GM12878 (cell line): Measurements from ENCODE around the gene LANCL3. TPM values are rescaled to one million over a fixed set of nuclear protein-coding genes. Genes with fewer than 3 reads are reported as not detected.

Source experiments
- ATAC-seq: fragments of 200-7000 bp; cut with Tn5 transposase; 3 replicates; pipeline ENCODE4 v1.9.1; 2020; ENCODE audit warnings: mild to moderate bottlenecking, moderate library complexity
- BruUV-seq: library from RNA; stranded (reverse); fragments of 400-500 nt; replicated peaks from 2 replicates; lab custom pipeline; 2021; lab: Mats Ljungman, UMichigan
- CTCF ChIA-PET: fragments of 300-600 bp; sonication (Branson Sonifier 250); formaldehyde crosslinking; extraction: SDS; loops from one replicate; lab custom pipeline; 2021; ENCODE audit warnings: inconsistent platforms; lab: Yijun Ruan, JAX
- POLR2A ChIA-PET: fragments of 350-600 bp; formaldehyde crosslinking; extraction: SDS; loops from one replicate; lab custom pipeline; 2021; ENCODE audit warnings: inconsistent platforms; lab: Charles Lee
- RAD21 ChIA-PET: fragments of 300-600 bp; sonication (Branson Sonifier 250); formaldehyde crosslinking; loops from one replicate; lab custom pipeline; 2023; ENCODE audit warnings: antibody characterized with exemption; ENCODE audit not compliant: unreplicated experiment; lab: Charles Lee
- SMC1A ChIA-PET: fragments of 300-600 bp; sonication (Branson Sonifier 250); formaldehyde crosslinking; loops from one replicate; lab custom pipeline; 2023; ENCODE audit not compliant: unreplicated experiment, uncharacterized antibody; lab: Charles Lee
- DNase-seq: peaks from one replicate; pipeline ENCODE4 v3.0.0-alpha.2; 2011; ENCODE audit warnings: low read depth, low spot score
- FAIRE-seq: peaks from 3 replicates; lab custom pipeline; 2011; peaks lifted over from hg19 to GRCh38; lab: Jason Lieb, UNC
- H2AFZ ChIP-seq: 2 replicates; pipeline ENCODE4 v1.6.0; 2011; ENCODE audit warnings: low read depth, low read length, control low read depth; ENCODE audit not compliant: control insufficient read depth
- H3K27ac ChIP-seq: 2 replicates; pipeline ENCODE4 v1.5.1; 2011; ENCODE audit warnings: control low read depth; ENCODE audit not compliant: control insufficient read depth, insufficient read depth
- H3K27me3 ChIP-seq, 2 experiments: replicated peaks in 1 of 2; 2 replicates each; pipeline versions ENCODE4 v1.6.0 to v1.6.1; 2011; ENCODE audit warnings: low read length in 1 of 2; ENCODE audit not compliant: control insufficient read depth in 2 of 2, insufficient read depth in 2 of 2
- H3K36me3 ChIP-seq, 2 experiments: 2 replicates each; pipeline ENCODE4 v1.5.1; 2011; ENCODE audit warnings: low read length in 1 of 2; ENCODE audit not compliant: control insufficient read depth in 2 of 2, insufficient read depth in 2 of 2
- H3K4me1 ChIP-seq: 2 replicates; pipeline ENCODE4 v1.6.1; 2011; ENCODE audit warnings: mild to moderate bottlenecking, low read length, moderate library complexity, mixed read lengths; ENCODE audit not compliant: control insufficient read depth, insufficient read depth
- H3K4me2 ChIP-seq: 2 replicates; pipeline ENCODE4 v1.6.0; 2011; ENCODE audit warnings: control low read depth; ENCODE audit not compliant: control insufficient read depth, insufficient read depth
- H3K4me3 ChIP-seq: fragments of 200-600 bp; sonication (generic); 2 replicates; pipeline ENCODE4 v1.5.1; 2016
- H3K79me2 ChIP-seq: 2 replicates; pipeline ENCODE4 v1.6.0; 2011; ENCODE audit warnings: low read length; ENCODE audit not compliant: control insufficient read depth, insufficient read depth
- H3K9ac ChIP-seq: 2 replicates; pipeline ENCODE4 v1.8.0; 2011; ENCODE audit warnings: low read length, control low read depth, mixed read lengths; ENCODE audit not compliant: control insufficient read depth, insufficient read depth
- H3K9me3 ChIP-seq: replicated peaks from 3 replicates; pipeline ENCODE4 v1.5.1; 2011; ENCODE audit warnings: mild to moderate bottlenecking, low read length; ENCODE audit not compliant: control insufficient read depth, insufficient read depth
- H4K20me1 ChIP-seq: 2 replicates; pipeline ENCODE4 v1.6.0; 2011; ENCODE audit not compliant: control insufficient read depth, insufficient read depth
- CBFB ChIP-seq: IDR thresholded peaks from 2 replicates; pipeline ENCODE4 v1.6.1; 2016; ENCODE audit warnings: antibody characterized with exemption, low read depth
- FOXM1 ChIP-seq: IDR thresholded peaks from 2 replicates; pipeline ENCODE4 v1.6.1; 2012; ENCODE audit warnings: low read depth, mild to moderate bottlenecking, inconsistent platforms, low read length, moderate library complexity
- KAT2A ChIP-seq: conservative IDR thresholded peaks from 2 replicates; pipeline ENCODE4 v1.6.1; 2011; ENCODE audit warnings: low read depth, low read length; ENCODE audit not compliant: control insufficient read depth
- MLLT1 ChIP-seq: fragments of 450-650 bp; IDR thresholded peaks from 2 replicates; pipeline ENCODE4 v1.6.1; 2016; ENCODE audit warnings: mild to moderate bottlenecking
- MXI1 ChIP-seq: fragments of 150-350 bp; IDR thresholded peaks from 2 replicates; pipeline ENCODE4 v1.6.1; 2011; ENCODE audit warnings: low read depth, mild to moderate bottlenecking, inconsistent platforms, low read length, improper control_type of control experiment
- MYC ChIP-seq: IDR thresholded peaks from 2 replicates; pipeline ENCODE4 v1.6.1; 2011; ENCODE audit warnings: mild to moderate bottlenecking, low read length, moderate library complexity, inconsistent platforms; ENCODE audit not compliant: insufficient read depth, insufficient replicate concordance, insufficient read length, severe bottlenecking
- PBX3 ChIP-seq: IDR thresholded peaks from 2 replicates; pipeline ENCODE4 v1.6.1; 2011; ENCODE audit warnings: mild to moderate bottlenecking, low read depth, low read length, moderate library complexity; ENCODE audit not compliant: insufficient replicate concordance
- RAD51 ChIP-seq: fragments of 450-650 bp; IDR thresholded peaks from 2 replicates; pipeline ENCODE4 v1.6.1; 2016; ENCODE audit warnings: moderate library complexity, mild to moderate bottlenecking, inconsistent platforms
- SMAD5 ChIP-seq: IDR thresholded peaks from 2 replicates; pipeline ENCODE4 v1.6.1; 2016; ENCODE audit warnings: antibody characterized with exemption, low read depth
- SREBF1 ChIP-seq: IDR thresholded peaks from 2 replicates; pipeline ENCODE4 v1.6.1; 2012; ENCODE audit warnings: mild to moderate bottlenecking, low read length
- SUZ12 ChIP-seq: fragments of 200-600 bp; sonication (generic); IDR thresholded peaks from one replicate; pipeline ENCODE4 v1.6.1; 2018; ENCODE audit warnings: antibody characterized with exemption, mild to moderate bottlenecking; ENCODE audit not compliant: unreplicated experiment
- TBL1XR1 ChIP-seq: IDR thresholded peaks from 2 replicates; pipeline ENCODE4 v1.6.1; 2012; ENCODE audit warnings: low read depth, low read length, improper control_type of control experiment
- ZNF384 ChIP-seq: IDR thresholded peaks from 2 replicates; pipeline ENCODE4 v1.6.1; 2012; ENCODE audit warnings: low read depth, mild to moderate bottlenecking, low read length, improper control_type of control experiment, borderline replicate concordance
- ZNF622 ChIP-seq: fragments of 450-650 bp; IDR thresholded peaks from 2 replicates; pipeline ENCODE4 v1.6.1; 2017; ENCODE audit warnings: mild to moderate bottlenecking, inconsistent platforms
- WGBS: methylation state at CpG from one replicate; pipeline ENCODE4 v1.1.6; 2016; ENCODE audit warnings: low lambda C conversion rate; ENCODE audit not compliant: insufficient replicate concordance, insufficient coverage; ENCODE audit errors: missing lambda C conversion rate; 5-methylcytosine and 5-hydroxymethylcytosine counted together
- in situ Hi-C: fragments of 300-500 bp; cut with MboI; formaldehyde crosslinking; loops from 9 replicates; pipeline ENCODE4 v1.14.3; 2018; ENCODE audit warnings: mixed read lengths
- intact Hi-C: fragments of 100-400 bp; cut with micrococcal nuclease; formaldehyde crosslinking; loops from one replicate; pipeline ENCODE4 v1.14.2; 2022; ENCODE audit not compliant: unreplicated experiment
- polyA plus RNA-seq, 11 experiments: library from polyadenylated mRNA; depleted of rRNA in 4 of 11; unstranded in 6 of 11; stranded (reverse) in 5 of 11; fragments of >200 nt; fragmentation: Nextera tagmentation in 4 of 11; fragmentation: Illumina TruSeq in 1 of 11; extraction: Ambion mirVana in 4 of 11; extraction: Trizol in 1 of 11; gene quantifications; 1 replicate in 1 of 11; 2 replicates in 10 of 11; pipeline versions ENCODE4 v1.2.1 to v1.2.3, GENCODE V29; 2011 to 2016; ENCODE audit warnings: inconsistent platforms in 2 of 11, missing spikeins in 2 of 11, low read depth in 1 of 11
- total RNA-seq, 4 experiments: library from RNA; depleted of rRNA in 3 of 4; stranded (reverse); fragments of >200 nt in 3 of 4; fragmentation: Illumina TruSeq in 1 of 4; extraction: Trizol in 1 of 4; gene quantifications; 2 replicates each; pipeline versions ENCODE4 v1.2.1 to v1.2.3, GENCODE V29; 2013 to 2021

LANCL3 gene
- total and polyA plus RNA-seq, 10 of the 15 experiments (the other 5 are each of a cell fraction or from before 2014, with no cell fraction given) = not detected

GRCh38 chrX:37627602-37628001 is 56.1 kb downstream of the LANCL3 start:
- ChIA-PET POLR2A (no interaction called here), RAD21 (no interaction called here), CTCF (no interaction called here), SMC1A (no interaction called here)
- no peaks in the 10 kb centered on the region for H3K27me3 ChIP-seq
- intact Hi-C loops = no loop called here
- in situ Hi-C loops = no loop called here
- no peak for FAIRE-seq
- TF ChIP-seq MYC = no peak
- no peak for TF ChIP-seq SREBF1
- no peak for TF ChIP-seq KAT2A
- TF ChIP-seq CBFB = no peak
- TF ChIP-seq FOXM1 = no peak
- TF ChIP-seq MLLT1 = no peak
- TF ChIP-seq ZNF622 = no peak
- no peak for TF ChIP-seq MXI1
- no peak for TF ChIP-seq SMAD5
- TF ChIP-seq TBL1XR1 = no peak
- no peak for TF ChIP-seq RAD51
- no peak for TF ChIP-seq SUZ12
- TF ChIP-seq ZNF384 = no peak
- TF ChIP-seq PBX3 = no peak
- no peak overlapping the region for H3K9ac ChIP-seq
- H3K27ac ChIP-seq = no peak overlapping the region
- no peak overlapping the region for H3K4me3 ChIP-seq
- H3K9me3 ChIP-seq = no peaks in the 10 kb centered on the region
- H3K4me2 ChIP-seq = no peak overlapping the region
- 0% methylated on average over 1 of the region's 1 CpG for WGBS
- no peaks in the 10 kb centered on the region for H3K36me3 ChIP-seq
- H3K79me2 ChIP-seq = no peaks in the 10 kb centered on the region
- no peak for DNase-seq
- no peaks in the 10 kb centered on the region for H3K4me1 ChIP-seq
- no peak for ATAC-seq
- H4K20me1 ChIP-seq = no peaks in the 10 kb centered on the region
- H2AFZ ChIP-seq = no peak overlapping the region
- no TSS peak for BruUV-seq
